ENCODE results near the gene ADAMTS7. TPM values are rescaled to one million over a fixed set of nuclear protein-coding genes. Genes with fewer than 3 reads are reported as not detected.
"Not testable (repeated sequence)": the region's sequence is repeated elsewhere in the genome, so short reads cannot be mapped to it uniquely, and the experiment has no call there.

The ADAMTS7 gene
- total RNA-seq, 1 donor from 2014 or later: 4.2 TPM

DNA sequence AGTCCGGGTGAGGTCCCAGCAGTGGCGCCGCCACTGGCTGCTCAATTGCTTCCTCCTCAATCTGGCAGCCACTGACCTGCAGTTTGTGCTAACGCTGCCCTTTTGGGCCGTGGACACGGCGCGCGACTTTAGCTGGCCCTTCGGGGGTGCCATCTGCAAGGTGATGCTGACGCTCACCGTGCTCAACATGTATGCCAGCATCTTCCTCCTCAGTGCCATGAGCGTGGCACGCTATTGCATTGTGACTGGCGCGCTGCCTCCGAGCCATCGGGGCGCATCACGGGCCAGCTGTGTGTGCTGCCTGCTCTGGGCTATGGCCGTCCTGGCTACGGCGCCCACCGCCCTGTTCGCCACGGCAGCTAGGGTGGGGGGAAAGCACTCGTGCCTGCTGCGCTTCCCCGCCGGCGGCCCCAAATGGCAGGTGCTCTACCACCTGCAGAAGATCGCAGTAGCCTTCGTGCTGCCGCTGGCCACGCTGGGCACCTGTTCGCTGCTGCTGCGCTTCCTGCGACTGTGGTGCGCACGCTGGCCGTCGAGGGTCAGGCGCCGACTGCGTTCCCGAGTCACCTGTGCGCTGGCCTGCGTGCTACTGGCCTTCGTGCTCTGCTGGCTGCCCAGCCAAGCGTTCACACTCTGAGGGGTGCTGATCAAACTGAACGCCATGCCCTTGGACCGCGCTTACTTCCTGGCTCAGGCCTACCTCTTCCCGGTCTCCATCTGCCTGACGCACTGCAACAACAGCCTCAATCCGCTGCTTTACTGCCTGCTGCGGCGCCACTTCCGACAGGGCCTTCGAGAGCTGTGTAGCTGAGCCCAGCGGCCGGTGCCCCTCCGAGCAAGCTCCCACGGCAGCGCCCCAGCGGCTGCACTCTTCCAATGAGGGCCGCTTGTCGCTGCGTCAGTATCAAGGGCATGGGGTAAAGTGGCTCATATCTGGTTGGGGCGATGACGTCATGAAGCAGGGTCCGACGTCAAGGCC, 20.3 kb upstream of the ADAMTS7 start:
- DNase-seq (ENCODE audit: low spot score): no peak

DNA sequence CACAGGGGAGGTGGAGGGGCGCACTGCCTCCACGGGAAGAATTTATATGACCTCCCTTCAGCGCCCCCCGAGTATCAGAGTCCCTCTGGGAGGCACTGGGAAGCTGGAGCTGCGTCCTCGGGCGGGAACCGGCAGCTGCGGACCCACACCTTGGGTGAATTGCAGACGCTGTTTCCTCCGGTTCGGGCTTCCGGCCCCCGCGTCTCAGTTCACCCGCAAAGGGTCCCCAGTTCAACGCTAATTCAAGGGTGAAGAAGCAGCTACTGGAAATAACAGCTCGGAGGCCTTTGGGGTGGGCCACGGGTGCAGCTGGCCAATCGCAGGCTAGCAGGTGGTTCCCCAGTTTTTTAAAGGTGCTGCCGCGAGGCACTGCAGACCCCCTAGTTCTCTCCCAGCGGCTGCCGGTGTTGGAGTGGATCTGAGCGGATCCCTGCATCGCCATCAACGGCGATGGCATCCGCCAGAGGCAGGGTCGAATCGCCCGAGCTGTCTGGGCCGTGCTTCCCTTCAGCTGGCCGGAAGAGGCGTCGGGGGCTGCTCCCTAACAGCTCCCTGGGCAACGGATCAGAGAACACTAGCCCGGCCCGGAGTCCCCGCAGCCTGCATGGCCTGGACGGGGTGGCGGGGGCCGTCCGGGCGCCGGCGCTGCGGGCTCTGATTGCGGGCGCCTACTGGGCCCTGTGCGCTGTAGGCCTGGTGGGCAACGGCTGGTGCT, 19.4 kb upstream of the ADAMTS7 start:
- no peak for DNase-seq (ENCODE audit: low spot score)

DNA sequence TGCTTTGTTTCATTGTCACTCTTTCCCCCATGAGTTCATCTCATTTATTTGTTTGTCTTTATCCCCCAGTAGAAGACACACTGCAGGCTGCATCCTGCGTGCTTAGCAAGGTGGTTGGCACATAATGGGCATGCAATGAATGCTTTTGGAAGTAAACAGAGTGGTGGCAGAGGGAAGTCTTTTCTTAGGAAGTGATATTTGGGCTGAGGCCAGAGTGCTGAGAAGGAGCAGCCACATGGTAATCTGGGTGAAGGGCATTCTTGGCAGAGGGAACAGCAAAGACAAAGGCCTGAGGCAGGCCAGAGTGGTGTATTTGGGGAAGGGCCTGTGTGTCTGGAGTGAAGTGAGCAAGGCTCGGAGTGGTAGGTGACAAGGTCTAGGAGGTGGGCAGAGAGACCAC, 17.7 kb upstream of the ADAMTS7 start:
- DNase-seq (ENCODE audit: low spot score): no peak

DNA sequence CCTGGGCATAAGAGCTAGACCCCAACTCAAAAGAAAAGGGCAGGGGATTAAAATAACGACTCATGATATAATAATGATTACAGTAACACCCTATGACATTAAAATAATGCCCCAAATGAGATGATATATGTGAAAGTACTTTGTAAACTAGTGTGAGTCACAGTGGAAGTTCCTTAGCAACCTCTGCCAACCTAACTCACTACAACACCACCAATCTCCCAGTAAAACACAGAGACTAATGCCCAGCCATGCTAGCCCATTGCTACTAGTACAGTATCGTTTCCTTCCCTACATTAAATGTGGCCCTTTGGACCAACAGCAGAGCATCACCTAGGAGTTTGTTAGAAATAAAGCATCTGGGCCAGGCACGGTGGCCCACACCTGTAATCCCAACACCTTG, 11.2 kb upstream of the ADAMTS7 start:
- no peak for DNase-seq (ENCODE audit: low spot score)

DNA sequence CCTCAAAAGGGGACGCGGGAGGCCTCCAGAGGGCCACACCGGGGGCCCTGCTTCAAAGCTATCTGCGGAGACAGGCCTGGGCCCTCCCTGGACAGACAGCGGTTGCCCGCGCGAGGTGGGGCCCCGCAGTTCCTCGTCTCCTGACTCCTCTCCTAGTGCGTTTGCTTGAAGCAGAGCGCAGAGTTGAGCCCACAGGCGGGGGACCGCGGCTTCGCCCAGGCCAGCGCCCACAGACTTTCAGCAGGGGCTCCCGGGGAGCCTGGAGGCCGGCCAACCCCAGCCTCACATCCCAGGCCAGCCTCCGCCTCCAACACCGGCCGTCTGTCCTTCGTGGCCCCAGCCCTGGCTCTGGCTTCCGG, 540 bp upstream of the ADAMTS7 start:
- DNase-seq (ENCODE audit: low spot score): no peak

DNA sequence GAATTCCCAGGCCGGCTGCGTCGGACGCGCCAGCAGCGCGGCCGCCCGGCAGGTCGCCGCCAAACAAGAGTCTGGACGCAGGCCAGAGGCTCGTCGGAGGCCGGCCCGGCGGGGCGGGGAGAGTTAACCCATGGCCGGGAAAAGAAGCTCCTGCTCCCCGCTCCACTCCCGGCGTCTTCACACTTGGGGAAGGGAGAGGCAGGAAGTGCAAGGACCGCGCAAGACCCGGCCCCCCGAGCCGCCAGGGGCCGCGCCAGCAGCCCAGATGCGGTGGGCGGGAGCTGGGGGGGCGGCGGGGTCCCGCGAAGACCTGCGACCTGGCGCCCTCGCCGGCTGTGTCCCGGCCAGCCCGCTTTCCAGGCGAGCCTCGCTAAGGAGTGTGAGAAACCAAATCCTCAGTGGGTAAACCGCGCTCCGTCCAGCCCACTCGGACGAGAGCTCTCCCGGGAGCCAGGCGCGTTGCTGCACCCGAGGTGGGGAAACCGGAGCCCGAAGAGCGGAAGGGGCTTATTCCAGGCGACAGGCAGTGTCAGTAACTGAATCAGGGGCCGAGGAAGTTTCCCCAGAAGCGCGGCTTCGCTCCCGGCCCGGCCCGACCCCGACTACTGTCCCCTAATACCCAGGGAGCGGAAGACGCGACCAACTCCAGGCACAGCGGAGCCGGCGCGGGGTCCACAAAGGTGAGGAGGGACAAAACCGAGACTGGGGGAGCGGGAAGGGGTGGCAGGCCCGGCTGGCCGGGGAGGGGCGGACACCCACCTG, 721 bp downstream of the ADAMTS7 start:
- peak; percentile 62 for DNase-seq (ENCODE audit: low spot score)

DNA sequence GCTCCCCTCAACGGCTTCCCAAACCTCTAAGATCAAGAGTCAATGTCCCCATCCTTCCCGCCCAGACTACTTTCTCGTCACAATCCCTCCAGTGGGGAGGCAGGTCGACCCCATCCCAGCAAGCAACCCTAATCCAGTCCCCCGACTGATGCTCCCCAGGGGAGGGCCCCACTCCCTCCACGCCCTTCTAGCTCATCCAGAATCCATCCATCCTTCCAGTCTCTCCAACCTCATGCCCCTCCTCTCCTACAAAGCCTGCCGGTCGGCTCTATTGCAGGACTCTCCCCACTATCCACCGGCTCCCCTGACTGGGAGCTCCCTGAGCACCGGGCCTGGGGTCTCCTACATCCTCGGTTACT, 1.3 kb downstream of the ADAMTS7 start:
- no peak for DNase-seq (ENCODE audit: low spot score)

DNA sequence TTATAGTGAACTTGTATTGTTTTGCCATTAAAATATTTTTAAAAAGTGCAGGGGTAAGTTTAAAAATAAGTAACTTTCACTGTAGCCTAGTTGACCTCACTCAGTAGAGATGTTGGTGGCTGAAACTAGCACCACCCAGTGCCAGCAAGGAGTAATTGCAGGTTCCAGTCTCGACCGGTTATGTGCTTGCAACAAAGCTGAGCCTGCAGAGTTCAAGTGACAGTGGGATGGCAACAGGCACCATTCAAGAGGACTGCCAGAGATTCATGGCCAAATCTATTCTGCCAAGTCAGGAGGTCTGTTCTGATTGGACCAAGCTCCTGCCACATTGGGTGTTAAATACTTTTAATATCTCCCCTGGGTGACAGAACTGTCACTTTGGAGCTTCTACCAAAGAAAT, 2.7 kb downstream of the ADAMTS7 start:
- DNase-seq (ENCODE audit: low spot score): no peak

DNA sequence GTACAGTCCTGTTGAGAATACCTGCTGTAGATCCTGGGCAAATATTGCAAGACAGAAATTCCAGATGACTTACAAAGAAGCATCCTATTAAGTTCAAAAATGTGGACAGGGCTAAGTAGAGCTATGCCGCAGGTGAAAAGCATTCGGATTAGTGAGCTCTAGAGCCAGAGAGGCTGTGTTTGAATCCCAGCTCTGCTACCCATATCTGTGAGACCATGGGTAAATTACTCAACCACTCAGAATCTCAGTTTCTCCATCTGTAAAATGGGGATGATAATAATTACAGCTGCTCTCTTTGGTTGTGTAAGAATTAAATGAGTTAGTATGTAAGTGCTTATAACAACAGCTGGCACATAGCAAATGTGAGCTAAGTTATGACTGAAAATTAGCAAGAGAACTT, 3.9 kb downstream of the ADAMTS7 start:
- no peak for DNase-seq (ENCODE audit: low spot score)

DNA sequence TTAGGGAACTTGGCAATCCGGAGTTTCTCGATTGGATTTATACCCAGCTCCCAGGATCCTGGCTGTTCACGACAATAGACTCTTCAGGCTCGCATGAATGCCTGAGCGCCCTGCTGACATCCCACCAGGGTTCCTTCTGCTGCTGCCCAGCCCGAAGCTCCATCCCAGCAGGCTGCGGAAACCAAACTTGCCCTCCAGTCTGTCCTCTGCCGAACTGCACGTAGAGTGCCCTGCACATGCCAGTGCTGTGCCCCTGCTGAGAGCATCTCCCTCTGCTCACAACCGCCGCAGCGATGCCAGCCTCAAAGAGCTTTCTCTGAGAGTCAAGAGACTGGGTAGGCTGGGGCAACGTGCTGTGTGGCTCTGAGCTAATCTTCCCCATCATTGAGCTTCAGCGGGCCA, 6.9 kb downstream of the ADAMTS7 start:
- no peak for DNase-seq (ENCODE audit: low spot score)

DNA sequence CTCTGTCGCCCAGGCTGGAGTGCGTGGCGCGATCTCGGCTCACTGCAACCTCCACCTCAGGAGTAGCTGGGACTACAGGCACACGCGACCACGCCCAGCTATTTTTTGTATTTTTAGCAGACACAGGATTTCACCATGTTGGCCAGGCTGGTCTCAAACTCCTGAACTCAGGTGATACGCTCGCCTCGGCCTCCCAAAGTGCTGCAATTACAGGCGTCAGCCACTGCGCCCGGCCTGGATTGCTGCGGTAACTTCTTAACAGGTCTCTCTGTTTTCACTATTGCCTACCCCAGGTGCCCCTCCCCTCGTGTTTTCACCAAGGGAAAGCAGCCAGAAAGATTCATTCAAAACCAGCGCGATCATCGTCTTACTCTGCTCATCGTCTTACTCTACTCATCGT, 10.5 kb downstream of the ADAMTS7 start:
- no peak for DNase-seq (ENCODE audit: low spot score)

DNA sequence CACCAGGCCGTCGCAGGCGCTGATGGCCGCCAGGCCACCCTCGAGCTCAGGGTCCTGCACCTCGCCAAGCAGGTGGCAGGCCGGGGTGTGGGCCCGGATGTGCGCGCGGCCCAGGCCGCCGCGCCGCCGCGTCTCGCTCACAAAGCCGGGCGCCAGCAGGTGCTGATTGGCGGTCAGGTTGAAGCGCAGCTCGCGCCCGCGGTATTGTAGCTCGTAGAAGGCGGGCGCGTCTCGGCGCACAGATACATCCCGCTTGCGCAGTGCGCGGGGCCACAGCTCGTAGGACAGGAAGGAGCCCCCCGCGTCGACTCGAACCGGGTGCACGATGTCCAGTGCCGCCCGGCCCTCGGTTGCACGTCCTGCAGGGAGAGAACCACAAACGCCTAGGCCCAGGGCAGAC, 11.1 kb downstream of the ADAMTS7 start:
- DNase-seq (ENCODE audit: low spot score): no peak

DNA sequence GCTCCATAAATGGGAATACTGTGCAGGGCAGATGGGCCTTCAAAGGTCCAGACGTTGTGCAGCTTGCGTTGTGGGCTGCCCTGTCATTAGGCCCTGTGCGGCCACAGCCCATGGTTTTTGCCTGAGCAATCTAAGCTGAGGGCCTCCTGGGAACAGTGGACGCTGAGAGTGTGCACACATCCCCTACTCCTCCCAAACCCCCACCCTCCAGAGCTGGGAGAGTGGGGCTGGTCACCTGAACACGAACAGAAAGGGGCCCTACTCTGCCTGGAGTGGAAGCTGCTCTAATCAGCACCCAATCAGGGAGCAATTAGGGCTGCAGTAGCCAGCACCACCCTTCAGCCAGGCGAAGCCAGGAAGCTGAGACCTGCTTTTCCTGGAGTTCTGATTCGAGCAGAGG, 12.2 kb downstream of the ADAMTS7 start:
- not testable (repeated sequence) for DNase-seq (ENCODE audit: low spot score)

DNA sequence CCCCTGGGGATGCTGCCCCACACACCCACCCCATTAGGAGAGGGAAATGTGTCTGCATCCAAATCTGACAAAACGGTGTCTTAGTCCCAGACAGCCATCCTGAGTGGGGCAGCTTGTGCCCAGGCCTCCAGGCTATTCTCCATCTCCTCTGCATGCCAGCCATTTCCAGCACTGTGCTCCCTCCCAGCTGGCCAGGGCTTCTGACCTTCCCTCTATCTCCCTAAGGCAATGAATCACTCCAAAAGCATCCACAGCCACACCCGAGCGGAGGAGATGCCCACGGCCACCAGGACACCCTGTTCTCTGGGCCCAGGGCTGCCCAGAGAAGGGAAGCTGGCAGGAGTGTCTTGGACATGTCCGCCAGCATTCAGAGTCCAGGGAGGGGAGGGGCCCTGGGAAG, 12.9 kb downstream of the ADAMTS7 start:
- DNase-seq (ENCODE audit: low spot score): not testable (repeated sequence)

DNA sequence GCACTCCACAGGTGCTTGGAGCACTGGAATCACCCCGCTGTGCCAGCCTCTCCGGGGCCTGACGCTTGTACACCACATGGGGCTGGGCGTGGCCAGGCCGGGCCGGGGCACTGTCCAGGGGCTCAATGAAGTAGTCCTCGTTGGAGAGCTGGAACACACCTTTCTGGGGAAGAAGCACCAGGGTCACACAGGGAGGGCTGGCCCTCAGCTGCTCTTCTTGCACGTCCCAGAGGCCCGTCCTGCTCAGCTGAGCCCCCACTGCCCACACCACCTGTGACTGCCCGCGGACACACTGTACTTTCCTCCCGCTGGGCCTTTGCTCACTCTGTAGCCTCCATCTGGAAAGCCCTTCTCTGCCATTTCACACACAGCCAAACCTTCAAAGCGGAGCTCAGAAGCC, 13.3 kb downstream of the ADAMTS7 start:
- DNase-seq (ENCODE audit: low spot score): no peak

DNA sequence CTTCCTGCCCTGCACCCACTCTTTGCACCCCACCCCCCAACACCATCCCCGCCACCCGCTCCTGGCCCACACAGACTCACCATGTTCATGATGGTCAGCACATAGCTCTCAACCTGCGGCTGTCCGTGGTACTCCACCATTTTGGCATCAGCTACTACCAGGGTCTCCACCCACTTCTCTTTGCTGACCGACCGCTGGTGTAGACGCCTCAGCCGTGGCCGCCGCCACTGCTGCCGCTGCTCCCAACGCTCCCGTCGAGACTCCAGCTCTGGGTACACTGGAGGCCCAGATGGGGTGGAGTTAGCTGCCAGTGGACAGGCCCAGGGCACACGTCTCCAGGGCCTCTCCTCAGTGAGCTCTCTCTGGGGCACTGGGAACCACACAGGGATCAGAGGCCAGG, 14.8 kb downstream of the ADAMTS7 start:
- DNase-seq (ENCODE audit: low spot score): no peak

DNA sequence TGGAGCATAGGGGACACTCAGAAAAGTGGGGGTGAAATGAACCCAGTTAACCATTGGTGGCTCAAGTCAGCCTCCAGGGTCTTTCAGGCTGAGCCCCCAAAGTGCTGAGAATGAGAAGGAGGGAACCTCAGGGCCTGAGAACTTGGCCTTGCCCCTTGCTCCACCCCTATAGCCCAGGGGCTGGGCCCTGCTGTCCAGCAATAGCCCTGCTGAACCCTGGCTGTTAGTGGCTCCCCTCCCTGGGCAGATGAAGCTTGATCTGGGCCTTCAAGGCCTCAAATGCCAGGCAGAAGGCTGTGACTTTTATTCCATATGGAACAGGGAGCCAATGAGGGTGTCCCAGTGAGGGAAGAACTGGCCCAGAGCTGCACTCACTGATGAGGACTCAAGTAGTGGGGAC, 16.2 kb downstream of the ADAMTS7 start:
- DNase-seq (ENCODE audit: low spot score): no peak

DNA sequence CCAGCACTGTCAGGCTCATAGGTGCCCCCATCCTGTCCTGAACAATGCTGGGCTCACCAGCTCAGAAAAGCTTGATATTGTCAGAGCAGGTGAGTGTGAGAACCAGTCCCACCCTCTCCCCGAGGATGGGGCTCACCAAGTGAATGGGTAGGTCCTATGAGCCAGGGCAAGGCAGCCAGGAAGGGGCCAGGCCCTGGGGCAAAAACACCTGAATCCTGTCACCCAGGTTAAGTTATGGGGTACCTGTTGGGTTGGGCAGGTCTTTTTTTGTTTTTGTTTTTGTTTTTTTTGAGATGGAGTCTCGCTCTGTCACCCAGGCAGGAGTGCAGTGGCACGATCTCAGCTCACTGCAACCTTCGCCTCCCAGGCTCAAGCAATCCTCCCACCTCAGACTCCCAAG, 16.8 kb downstream of the ADAMTS7 start:
- not testable (repeated sequence) for DNase-seq (ENCODE audit: low spot score)

DNA sequence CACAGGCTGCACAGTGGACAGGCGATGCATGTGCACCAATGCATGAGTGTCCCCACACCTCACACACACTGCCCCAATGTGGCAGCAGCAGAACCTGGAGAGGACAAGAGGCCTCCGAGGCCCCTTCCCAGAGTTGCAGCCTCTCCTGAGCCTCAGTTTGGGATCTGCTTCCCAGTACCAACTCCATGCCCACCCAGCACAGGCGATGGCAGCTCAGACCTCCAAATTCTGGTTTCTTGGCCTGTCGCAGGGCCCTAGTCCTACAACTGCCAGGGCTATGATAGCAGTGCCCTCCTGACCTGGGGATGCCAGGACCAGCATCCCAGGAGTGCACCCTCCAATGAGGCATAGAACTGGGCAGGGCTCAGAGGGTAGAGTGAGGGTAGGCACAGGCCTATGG, 19.9 kb downstream of the ADAMTS7 start:
- DNase-seq (ENCODE audit: low spot score): no peak

DNA sequence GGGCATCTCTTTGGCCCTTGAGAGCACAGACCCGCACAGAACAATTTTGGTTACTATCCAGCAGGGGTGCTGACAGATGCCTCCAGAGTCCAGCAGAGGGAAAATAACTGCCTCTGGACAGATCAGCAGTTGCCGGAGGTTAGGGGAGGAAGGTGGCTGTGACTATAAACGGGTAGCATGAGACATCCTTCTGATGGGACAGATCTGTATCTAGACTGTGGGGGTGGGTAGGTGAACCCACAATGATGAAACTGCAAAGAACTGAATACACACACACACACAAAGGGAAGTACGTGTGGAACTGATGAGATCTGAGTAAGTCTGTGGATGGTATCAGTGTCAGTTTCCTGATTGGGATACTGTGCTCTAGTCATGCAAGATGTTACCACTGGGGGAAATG, 21.2 kb downstream of the ADAMTS7 start:
- no peak for DNase-seq (ENCODE audit: low spot score)

DNA sequence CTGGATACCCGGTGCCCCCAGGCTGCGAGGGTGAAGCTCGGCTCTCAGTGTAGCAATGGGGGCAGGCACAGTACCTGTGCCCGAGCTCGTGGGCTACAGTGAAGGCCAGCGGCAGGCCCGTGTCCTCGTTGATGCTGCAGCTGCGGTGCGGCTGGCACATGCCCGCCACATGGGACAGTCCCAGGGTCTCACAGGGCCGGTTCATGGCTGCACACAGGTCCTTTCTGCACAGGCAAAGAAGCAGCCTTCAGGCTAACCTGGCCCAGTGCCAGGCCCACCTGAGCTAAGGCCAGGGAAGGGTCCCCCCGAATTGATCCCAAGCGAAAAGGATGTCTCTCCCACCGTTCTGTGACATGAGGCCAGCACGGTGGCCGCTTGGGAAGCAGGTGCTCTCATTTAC, 21.6 kb downstream of the ADAMTS7 start:
- no peak for DNase-seq (ENCODE audit: low spot score)

DNA sequence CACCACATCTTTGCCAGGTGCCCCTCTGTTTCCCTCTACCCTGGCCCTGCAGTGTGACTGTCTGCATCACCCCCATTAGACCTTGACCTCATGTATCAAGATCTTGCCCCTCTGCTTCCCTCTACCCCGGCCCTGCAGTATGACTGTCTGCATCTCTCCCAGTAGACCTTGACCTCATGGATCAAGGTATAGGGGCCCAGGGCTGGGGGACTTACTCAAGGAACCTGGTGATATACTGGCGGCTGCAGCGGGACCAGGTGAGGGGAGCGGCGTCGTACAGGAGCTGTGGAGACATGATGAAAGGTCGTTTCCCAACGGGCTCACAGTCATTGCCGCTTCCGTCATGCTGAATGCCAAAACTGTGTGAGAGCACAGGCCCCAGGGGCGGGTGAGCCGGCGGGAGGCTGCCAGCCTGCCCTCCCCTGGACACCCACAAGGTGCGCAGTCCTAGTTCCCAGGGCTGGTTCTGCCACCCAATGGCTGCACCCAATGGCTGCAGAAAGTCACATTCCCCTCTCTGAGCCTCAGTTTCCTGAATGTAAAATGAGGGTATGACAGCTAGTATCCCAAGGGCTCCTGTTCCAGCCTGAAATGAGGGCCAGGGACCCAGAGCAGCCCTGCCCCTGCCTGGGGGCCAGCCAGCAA, 23.1 kb downstream of the ADAMTS7 start:
- no peak for DNase-seq (ENCODE audit: low spot score)
